NT2/D1 (cell line): ENCODE results near the gene VRK1.

Experiments
- SUZ12 ChIP-seq: IDR thresholded peaks from 2 replicates; pipeline ENCODE4 v1.6.1; 2011; ENCODE audit not compliant: insufficient read length, insufficient read depth; ENCODE audit errors: extremely low read depth
- YY1 ChIP-seq: IDR thresholded peaks from 2 replicates; pipeline ENCODE4 v1.6.1; 2011; ENCODE audit not compliant: insufficient read length, insufficient read depth

GRCh38 chr14:96922986-96923385, 125.8 kb downstream of the VRK1 start:
- TF ChIP-seq SUZ12 (no peak), YY1 (no peak)
